Measurements from ENCODE around the gene MAPK12. TPM values are rescaled to one million over a fixed set of nuclear protein-coding genes. Genes with fewer than 3 reads are reported as not detected.

Gene MAPK12
- total RNA-seq, 1 donor from 2014 or later: 46.6 TPM

DNA sequence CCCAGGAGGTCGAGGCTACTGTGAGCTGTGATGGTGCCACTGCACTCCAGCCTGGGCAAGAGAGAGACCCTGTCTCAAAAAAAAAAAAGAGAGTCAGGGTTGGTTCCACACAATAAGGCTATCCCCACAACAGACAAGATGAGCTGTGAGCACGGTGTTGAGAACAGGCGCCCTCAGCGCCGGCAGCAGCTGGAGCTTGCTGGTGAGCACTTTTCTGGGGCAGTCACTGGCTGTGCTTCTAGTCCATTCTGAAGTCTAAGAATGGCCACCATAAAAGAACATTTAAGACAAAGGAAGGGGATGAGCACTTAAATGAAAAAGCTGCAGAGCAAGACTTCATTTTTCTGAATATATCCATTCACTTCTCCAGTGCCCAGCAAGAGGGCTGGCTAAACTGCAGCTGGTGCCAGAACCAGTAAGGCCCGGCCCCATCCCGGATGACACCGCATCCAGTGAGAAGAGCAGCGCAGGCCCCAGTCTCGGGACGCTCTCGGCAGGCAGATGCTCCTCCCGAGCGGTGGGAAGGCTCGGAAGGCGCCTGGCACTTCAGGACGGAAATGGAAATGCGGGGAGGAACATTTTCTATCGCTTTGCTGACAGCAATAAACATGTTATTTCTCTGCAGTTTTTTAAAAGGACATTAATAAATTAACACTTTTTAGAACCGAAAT lies 28.9 kb downstream of the MAPK12 start:
- Mint-ChIP-seq H3K4me1 (ENCODE audit: low read depth) (no peaks in the 10 kb centered on the region), H3K27ac (ENCODE audit: unreplicated experiment) (no peak overlapping the region), H3K9me3 (ENCODE audit: low read depth) (no peaks in the 10 kb centered on the region), H3K36me3 (ENCODE audit: low read depth) (peaks cover 7% of the 10 kb centered on the region), H3K4me3 (ENCODE audit: unreplicated experiment) (no peak overlapping the region), H3K27me3 (ENCODE audit: low read depth) (no peaks in the 10 kb centered on the region)
- TF ChIP-seq, protein P1, sequence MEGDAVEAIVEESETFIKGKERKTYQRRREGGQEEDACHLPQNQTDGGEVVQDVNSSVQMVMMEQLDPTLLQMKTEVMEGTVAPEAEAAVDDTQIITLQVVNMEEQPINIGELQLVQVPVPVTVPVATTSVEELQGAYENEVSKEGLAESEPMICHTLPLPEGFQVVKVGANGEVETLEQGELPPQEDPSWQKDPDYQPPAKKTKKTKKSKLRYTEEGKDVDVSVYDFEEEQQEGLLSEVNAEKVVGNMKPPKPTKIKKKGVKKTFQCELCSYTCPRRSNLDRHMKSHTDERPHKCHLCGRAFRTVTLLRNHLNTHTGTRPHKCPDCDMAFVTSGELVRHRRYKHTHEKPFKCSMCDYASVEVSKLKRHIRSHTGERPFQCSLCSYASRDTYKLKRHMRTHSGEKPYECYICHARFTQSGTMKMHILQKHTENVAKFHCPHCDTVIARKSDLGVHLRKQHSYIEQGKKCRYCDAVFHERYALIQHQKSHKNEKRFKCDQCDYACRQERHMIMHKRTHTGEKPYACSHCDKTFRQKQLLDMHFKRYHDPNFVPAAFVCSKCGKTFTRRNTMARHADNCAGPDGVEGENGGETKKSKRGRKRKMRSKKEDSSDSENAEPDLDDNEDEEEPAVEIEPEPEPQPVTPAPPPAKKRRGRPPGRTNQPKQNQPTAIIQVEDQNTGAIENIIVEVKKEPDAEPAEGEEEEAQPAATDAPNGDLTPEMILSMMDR (IDR thresholded peaks at IDR 0.05): no peak
- DNase-seq (ENCODE audit: low spot score): no peak

DNA sequence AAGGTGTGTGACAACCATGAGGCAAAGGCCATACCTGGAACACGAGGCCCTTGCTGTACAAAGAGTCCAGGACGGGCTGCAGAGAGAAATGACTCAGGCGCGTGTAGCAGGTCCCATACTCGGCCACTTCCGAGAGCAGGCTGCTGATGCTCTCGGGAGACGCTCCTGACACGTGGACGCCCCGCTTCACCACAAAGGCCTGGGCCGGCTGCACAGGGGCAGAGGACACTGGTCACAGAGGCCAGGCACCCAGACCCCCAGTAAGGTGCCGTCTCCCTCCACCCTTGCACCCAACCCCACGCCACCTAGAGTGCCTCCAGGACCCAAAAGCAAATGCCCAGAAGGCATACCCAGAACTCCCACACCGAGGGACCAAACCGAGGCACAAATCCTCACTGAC lies 32.1 kb downstream of the MAPK12 start:
- no peak overlapping the region for H3K4me3 Mint-ChIP-seq (ENCODE audit: unreplicated experiment)
- H3K9me3 Mint-ChIP-seq (ENCODE audit: low read depth): no peaks in the 10 kb centered on the region
- no peaks in the 10 kb centered on the region for H3K27me3 Mint-ChIP-seq (ENCODE audit: low read depth)
- no peaks in the 10 kb centered on the region for H3K4me1 Mint-ChIP-seq (ENCODE audit: low read depth)
- no peak for DNase-seq (ENCODE audit: low spot score)
- peaks cover 9% of the 10 kb centered on the region for H3K36me3 Mint-ChIP-seq (ENCODE audit: low read depth)
- TF ChIP-seq, protein P1 (IDR thresholded peaks at IDR 0.05): no peak
- H3K27ac Mint-ChIP-seq (ENCODE audit: unreplicated experiment): no peak overlapping the region

DNA sequence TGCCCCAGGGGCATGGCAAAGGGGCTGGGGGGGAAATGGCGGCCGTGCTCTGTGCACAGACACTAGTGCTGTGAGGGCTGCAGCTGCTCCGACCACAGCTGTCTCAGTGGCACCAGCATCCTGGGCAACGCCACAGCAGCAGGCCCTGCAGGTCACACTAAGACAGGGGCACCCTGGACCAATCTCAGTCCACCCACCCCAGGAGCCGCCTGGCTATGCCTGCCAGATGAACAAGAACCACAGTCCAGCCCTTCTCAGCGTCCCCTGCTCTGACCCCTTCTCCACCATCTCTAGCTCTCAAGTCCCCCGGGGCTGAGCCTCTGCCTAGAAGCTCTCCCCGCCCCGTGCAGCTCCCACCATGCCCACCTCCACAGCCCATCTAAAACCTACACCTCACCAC lies 33.1 kb downstream of the MAPK12 start:
- TF ChIP-seq, protein P1 (IDR thresholded peaks at IDR 0.05): no peak
- no peaks in the 10 kb centered on the region for H3K27me3 Mint-ChIP-seq (ENCODE audit: low read depth)
- DNase-seq (ENCODE audit: low spot score): no peak
- peaks cover 12% of the 10 kb centered on the region for H3K36me3 Mint-ChIP-seq (ENCODE audit: low read depth)
- no peak overlapping the region for H3K4me3 Mint-ChIP-seq (ENCODE audit: unreplicated experiment)
- H3K4me1 Mint-ChIP-seq (ENCODE audit: low read depth): no peaks in the 10 kb centered on the region
- H3K9me3 Mint-ChIP-seq (ENCODE audit: low read depth): no peaks in the 10 kb centered on the region
- no peak overlapping the region for H3K27ac Mint-ChIP-seq (ENCODE audit: unreplicated experiment)

DNA sequence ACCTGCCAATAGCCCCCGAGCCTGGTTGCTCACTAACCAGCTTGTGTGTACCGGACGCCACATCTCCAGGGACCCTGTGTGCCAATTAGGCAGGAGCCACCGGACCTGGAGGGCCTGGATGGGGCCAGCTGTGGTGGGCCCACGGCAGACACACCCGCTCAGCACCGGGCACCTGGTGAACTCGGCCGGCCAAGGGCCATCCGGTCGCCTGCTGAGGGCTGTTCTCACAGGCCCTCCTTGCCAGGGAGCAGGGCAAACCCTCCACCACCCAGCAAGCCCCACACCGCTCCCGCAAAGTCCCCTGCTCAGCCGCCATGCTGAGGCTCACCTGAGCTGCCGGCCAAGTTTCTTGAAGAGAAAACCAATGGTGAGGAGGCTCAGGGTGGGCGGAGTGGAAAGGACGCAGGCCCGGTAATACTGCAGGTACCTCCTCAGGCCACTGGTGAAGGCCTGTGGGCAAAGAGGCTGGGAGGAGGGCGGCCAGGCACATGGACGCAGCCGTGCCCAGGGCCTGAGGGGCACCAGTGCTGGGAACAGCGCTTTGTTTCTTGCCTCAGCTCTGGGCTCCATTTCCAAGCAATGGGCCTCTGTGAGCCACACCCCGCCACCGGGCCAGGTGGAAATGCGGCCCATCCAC lies 33.8 kb downstream of the MAPK12 start:
- Mint-ChIP-seq H3K36me3 (ENCODE audit: low read depth) (peaks cover 16% of the 10 kb centered on the region), H3K27me3 (ENCODE audit: low read depth) (no peaks in the 10 kb centered on the region), H3K27ac (ENCODE audit: unreplicated experiment) (no peak overlapping the region), H3K4me3 (ENCODE audit: unreplicated experiment) (no peak overlapping the region), H3K9me3 (ENCODE audit: low read depth) (no peaks in the 10 kb centered on the region), H3K4me1 (ENCODE audit: low read depth) (no peaks in the 10 kb centered on the region)
- TF ChIP-seq, protein P1 (IDR thresholded peaks at IDR 0.05): no peak
- no peak for DNase-seq (ENCODE audit: low spot score)

DNA sequence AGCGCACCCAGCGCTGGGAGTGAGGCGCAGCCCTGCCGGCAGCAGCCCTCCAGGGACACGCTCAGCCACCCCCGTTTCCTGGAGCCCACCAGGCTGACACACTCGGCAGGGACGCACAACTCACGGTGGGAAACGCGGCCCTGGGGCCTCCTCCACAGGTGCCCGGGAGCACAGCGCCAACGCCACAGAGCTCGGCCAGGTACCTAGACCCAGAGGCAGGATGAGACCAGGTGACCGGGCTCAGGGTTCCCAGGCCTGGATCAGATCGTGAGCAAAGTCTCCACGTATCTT lies 34.7 kb downstream of the MAPK12 start:
- TF ChIP-seq, protein P1 (IDR thresholded peaks at IDR 0.05): no peak
- Mint-ChIP-seq H3K36me3 (ENCODE audit: low read depth) (peaks cover 16% of the 10 kb centered on the region), H3K9me3 (ENCODE audit: low read depth) (no peaks in the 10 kb centered on the region), H3K27ac (ENCODE audit: unreplicated experiment) (no peak overlapping the region), H3K4me3 (ENCODE audit: unreplicated experiment) (no peak overlapping the region), H3K27me3 (ENCODE audit: low read depth) (no peaks in the 10 kb centered on the region), H3K4me1 (ENCODE audit: low read depth) (no peaks in the 10 kb centered on the region)
- DNase-seq (ENCODE audit: low spot score): no peak

Measured in chondrocyte (in vitro differentiated cells).